ENCODE measurements around the gene CRYBB1.

- no peak for TF ChIP-seq CTCF (IDR thresholded peaks at IDR 0.05)
- TF ChIP-seq REST (IDR thresholded peaks at IDR 0.05; ENCODE audit: insufficient read depth in 1 of 2, low read depth in 2 of 2, low read length in 1 of 2), result no peak
- no peak for TF ChIP-seq SIN3A (IDR thresholded peaks at IDR 0.05; ENCODE audit: borderline replicate concordance, insufficient read depth, low read depth, low read length)
Observed at GRCh38 chr22:26577081-26577480, 40.7 kb downstream of the CRYBB1 start.

All from Panc1 (cell line).